Activated naive CD4-positive, alpha-beta T cell treated with anti-CD3 and anti-CD28 coated beads, Interleukin-2, amount 50 U/mL, for 72 hours (primary cell): Measurements from ENCODE around the gene DLST. TPM values are rescaled to one million over a fixed set of nuclear protein-coding genes. Genes with fewer than 3 reads are reported as not detected.

ENCODE experiments used
- ATAC-seq, 2 donors: fragments of 150-1000 bp; cut with Tn5 transposase; 2 replicates each; pipeline ENCODE4 v1.10.0; 2021; ENCODE audit warnings: mild to moderate bottlenecking in 2 of 2, moderate library complexity in 2 of 2
- DNase-seq, 2 donors: peaks; one replicate each; pipeline ENCODE4 v3.0.0; 2021 to 2022; ENCODE audit warnings: low spot score in 2 of 2
- H3K27ac Mint-ChIP-seq, 2 donors: one replicate each; pipeline ENCODE4 v1.8.0; 2022; ENCODE audit warnings: mild to moderate bottlenecking in 2 of 2, mixed read lengths in 2 of 2
- H3K36me3 Mint-ChIP-seq, 2 donors: one replicate each; pipeline ENCODE4 v1.8.0; 2022; ENCODE audit warnings: mixed read lengths in 2 of 2
- H3K9me3 Mint-ChIP-seq, 2 donors: one replicate each; pipeline ENCODE4 v1.8.0; 2022; ENCODE audit warnings: mixed read lengths in 2 of 2
- total RNA-seq, 2 donors: library from RNA; stranded (reverse); gene quantifications; one replicate each; pipeline ENCODE4 v1.2.3, GENCODE V29; 2022

DLST gene
- total RNA-seq, 2 donors from 2014 or later, result 125 to 135 TPM

DNA sequence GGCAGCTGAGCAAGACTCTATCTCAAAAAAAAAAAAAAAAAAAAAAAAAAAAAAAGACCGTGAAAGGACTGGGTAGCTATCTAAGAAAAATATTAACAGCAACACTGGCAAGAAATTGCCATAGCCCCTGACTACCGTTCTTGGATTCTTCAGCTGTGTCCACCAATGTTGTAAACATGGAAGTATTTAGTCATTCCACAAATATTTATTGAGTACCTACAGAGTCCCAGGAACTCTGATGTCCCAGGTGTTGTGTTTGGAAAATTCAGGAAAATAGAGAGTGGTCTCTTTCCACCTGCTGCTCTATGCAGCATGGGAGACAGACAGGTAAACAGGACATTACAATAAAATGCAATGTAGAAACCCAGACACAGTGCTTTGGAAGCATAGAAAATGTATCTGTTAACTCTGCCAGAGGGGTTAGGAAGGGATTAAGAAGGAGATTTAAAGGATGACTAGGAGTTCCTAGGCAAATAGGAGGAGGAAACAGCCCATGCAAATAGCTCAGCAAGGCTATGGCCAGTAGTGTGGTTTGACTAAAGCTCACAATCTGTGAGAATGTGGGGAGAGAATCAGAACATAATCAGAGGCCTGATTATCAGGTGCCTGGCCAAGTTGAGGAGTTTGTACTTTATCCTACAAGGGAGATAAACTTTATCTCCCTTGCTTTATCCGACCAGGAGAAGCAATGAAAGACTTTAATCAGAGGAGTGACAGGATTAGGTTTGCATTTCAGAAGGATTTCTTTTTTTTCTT, 2.1 kb upstream of the DLST start:
- no peaks in the 10 kb centered on the region for H3K9me3 Mint-ChIP-seq
- DNase-seq (no peak), ATAC-seq (no peak)
- peaks cover 22 to 25% of the 10 kb centered on the region in 2 donors for H3K36me3 Mint-ChIP-seq
- peak overlapping the region in 1 of 2 donors; percentile 94 for H3K27ac Mint-ChIP-seq

DNA sequence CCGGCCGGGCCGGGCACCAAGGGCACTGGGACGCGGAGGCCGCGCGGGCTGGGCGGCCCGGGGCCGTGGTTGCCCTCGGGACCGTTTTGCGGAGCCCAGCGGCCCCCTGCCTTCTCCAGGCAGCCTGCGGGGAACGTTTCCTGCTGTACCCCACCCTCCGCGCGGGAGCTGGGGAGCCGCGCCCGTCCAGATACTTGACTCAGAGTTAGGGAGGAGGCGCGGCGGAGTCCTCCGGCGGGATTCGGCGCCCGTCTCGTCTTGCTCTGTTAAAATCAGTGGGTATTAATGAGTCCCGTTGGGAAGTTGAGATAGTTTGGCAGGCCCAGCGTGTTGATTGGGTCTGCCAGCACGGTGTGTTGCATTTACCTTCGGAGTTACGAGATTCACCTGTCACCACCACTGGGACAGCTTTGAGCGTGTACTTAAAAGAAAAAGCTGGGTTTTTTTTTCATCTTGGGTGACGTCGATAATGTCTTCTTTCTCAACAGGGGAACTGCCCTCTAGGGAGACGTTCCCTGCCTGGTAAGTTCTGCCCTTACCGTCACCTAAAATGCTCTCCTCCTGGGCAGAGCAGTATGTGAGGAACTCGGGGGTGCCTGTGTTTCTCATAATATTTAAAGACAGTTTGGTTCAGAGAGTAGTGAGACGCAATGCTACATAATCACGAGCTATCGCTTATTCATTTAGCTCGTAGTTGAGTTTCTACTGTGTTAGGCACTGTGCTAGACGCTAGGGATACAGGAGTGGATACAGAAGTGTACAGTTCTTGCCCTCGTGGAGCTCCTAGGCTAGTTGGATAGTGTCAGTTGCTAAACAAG, 596 bp downstream of the DLST start:
- peaks cover 22 to 31% of the 10 kb centered on the region in 2 donors for H3K36me3 Mint-ChIP-seq
- H3K9me3 Mint-ChIP-seq, result no peaks in the 10 kb centered on the region
- peak in 1 of 2 donors; percentile 42 for DNase-seq
- peak; percentile 53 to 62 for ATAC-seq
- peak overlapping the region; percentile 94 to 99 for H3K27ac Mint-ChIP-seq

DNA sequence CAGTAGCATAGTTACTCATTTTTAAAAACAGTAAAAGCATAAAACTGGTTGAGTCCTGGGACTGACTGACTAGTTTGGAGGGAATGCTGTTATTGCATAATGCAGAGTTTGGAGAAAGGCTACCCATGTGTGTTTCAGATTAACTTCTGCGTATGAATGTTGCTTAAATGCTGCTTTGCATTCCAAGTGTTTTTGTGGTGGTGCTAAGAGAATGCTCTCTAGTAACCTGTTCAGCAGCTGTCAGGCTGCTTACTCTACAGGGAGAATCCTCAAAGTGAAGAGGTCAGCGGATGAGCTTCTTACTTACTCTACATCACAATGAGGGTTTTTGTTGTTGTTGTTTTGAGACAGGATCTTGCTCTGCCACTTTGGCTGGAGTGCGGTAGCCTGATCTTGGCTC, 4.3 kb downstream of the DLST start:
- H3K27ac Mint-ChIP-seq, result peak overlapping the region; percentile 82 to 88
- DNase-seq, result no peak
- H3K9me3 Mint-ChIP-seq, result no peaks in the 10 kb centered on the region
- H3K36me3 Mint-ChIP-seq, result peaks cover 22 to 44% of the 10 kb centered on the region in 2 donors
- no peak for ATAC-seq

DNA sequence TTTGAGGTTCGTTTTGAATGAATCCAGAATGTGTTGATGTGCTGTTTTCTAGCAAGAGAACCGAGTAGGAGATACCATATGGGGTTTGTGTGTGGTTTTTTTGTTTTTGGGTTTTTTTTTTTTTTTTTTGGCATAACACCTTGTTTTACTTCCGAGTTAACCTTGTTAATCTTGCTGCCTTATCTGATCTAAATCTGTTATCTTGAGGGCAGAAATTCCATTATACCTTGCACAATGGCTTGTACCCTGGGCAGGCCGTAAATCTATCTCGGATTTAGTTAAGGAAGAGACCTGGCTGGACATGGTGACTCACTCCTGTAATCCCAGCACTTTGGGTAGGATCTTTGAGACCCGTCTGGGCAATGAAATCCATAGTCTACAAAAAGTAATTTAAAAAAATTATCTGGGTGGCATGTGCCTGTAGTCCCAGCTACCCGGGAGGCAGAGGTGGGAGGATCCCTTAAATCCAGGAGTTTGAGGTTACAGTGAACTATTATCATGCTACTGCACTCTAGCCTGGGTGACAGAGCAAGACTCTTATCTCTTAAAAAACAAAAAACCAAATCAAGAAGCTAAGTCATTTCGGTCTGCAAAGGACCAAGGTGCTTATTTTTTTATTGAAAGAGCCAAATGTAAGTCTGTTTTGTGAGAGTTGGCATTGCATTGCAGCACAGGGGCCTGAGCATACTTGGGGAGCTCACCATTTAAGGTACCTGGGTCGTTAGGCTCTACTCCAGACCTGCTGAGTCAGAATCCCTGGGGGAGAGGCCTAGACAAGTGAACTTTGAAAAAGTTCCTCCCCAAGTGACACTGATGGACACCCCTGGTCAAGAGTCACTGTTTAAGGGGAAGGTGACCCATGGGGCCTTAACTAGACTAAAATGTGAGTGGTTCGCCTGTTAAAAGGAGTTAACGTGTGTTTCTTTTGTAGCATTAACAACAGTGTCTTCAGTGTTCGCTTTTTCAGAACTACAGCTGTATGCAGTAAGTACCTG, 6.7 kb downstream of the DLST start:
- DNase-seq, result no peak
- H3K36me3 Mint-ChIP-seq, result peaks cover 7 to 29% of the 10 kb centered on the region in 2 donors
- H3K27ac Mint-ChIP-seq, result peak overlapping the region; percentile 53 to 86
- no peaks in the 10 kb centered on the region for H3K9me3 Mint-ChIP-seq
- ATAC-seq, result no peak

DNA sequence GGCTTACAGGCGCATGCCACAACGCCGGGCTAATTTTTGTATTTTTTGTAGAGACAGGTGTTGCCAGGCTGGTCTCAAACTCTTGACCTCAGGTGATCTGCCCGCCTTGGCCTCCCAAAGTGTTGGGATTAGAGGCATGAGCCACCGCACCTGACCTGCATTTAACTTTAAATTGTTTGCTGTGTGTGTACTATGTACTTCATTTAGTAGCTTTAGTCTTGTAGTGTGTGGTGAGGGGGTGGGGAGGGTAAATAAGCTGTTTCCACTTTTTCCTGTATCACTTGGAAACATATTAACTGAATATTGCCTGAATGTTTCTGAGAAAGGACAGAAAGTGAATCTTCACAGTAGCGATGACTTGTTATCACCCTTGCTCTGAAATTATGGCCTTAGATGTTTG, 8.5 kb downstream of the DLST start:
- Mint-ChIP-seq H3K9me3 (no peaks in the 10 kb centered on the region), H3K36me3 (peaks cover 7 to 21% of the 10 kb centered on the region in 2 donors), H3K27ac (peak overlapping the region in 1 of 2 donors; percentile 46)
- ATAC-seq, result no peak
- no peak for DNase-seq

DNA sequence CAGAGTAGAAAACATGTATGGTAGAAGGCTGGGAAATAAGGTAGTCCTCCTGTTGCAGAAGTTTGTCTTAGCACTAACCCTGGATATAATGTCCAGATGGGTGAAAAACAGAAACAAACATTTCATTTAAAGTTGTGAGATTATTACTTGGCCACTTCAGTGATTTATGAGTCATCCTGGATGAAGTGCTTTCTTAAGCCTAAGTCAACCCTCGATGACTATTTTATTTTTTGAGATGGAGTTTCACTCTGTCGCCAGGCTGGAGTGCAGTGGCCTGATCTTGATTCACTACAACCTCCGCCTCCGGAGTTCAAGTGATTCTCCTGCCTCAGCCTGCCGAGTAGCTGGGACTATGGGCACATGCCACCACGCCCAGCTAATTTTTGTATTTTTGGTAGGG, 10.2 kb downstream of the DLST start:
- Mint-ChIP-seq H3K36me3 (peaks cover 7 to 20% of the 10 kb centered on the region in 2 donors), H3K27ac (no peak overlapping the region), H3K9me3 (no peaks in the 10 kb centered on the region)
- DNase-seq (no peak), ATAC-seq (no peak)

DNA sequence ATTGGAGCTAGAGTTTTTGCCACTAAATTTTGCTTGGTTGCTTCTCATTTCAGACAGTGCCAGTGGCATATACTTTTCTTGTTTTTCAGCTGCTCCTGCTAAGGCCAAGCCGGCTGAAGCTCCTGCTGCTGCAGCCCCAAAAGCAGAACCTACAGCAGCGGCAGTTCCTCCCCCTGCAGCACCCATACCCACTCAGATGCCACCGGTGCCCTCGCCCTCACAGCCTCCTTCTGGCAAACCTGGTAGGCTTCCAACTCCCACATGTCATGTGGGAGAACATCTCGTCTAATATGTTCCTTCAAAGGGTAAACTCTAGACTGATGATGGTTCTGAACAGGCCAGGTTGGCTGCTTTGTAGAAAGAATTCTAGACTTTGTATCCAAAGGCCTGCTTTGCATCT, 11.0 kb downstream of the DLST start:
- H3K36me3 Mint-ChIP-seq, result peaks cover 12 to 20% of the 10 kb centered on the region in 2 donors
- no peak for ATAC-seq
- H3K9me3 Mint-ChIP-seq, result no peaks in the 10 kb centered on the region
- DNase-seq, result no peak
- H3K27ac Mint-ChIP-seq, result peak overlapping the region in 1 of 2 donors; percentile 58

DNA sequence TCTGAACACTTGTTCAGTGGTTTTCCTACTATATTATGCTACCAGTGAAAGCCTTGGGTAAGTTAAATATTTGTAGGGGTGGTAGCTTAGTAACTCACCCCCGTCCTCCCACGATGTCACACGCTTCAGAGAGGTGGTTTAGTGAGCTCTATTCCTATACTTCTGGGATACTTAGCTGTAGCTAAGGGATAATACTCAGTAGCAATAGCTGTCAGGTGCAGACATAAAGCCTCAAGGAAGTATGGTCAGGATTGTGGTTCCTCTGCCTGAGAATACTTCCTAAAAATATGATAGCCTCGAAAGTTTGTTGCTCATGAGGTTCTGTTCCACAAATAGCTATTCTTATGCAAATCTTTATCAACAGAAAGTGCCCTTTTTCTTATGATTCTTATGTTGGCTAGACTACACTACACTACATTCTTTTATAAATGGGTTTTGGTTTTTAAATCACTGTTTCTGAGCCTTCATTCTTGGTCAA, 11.9 kb downstream of the DLST start:
- H3K36me3 Mint-ChIP-seq, result peaks cover 14 to 25% of the 10 kb centered on the region in 2 donors
- DNase-seq, result no peak
- ATAC-seq, result no peak
- H3K9me3 Mint-ChIP-seq, result no peaks in the 10 kb centered on the region
- H3K27ac Mint-ChIP-seq, result peak overlapping the region in 1 of 2 donors; percentile 38

DNA sequence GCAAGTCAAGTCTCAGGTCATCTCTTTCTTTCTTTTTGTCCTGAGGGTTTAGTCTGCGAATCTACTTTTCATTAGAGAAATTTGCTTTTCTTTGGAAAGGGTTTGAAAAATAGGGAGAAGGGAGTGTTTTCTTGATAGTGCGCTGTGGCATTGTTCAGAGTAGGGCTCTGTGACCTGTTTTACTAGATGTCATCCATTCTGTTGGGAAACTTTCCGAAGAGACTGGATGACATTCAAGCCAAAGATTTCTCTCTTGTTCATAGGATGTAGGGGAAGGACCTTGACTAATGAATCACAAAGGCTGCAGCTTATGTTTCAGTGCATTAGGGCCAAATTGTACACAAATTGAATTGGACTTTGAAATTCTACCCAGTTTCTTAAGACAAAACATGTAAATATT, 14.7 kb downstream of the DLST start:
- Mint-ChIP-seq H3K9me3 (no peaks in the 10 kb centered on the region), H3K36me3 (peaks cover 30% of the 10 kb centered on the region in 2 donors), H3K27ac (no peak overlapping the region)
- DNase-seq, result no peak
- no peak for ATAC-seq

DNA sequence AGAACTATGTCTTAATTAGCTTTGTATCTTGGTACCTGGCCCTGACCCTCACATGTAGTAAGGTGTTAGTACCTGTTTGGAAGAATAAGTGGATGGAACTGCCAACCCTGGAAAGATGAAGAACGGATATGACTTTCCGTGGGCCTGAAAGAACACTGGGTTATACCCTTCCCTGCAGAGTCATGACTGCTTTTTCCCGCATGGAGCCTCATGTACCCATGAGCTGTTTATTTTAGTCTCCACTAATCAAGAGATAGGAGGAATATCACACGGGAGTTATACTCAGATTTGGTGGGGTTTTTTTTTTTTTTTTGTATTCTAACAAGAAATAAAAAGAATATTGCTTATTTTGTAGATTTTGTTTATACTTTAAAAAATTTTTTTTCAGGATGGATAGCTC, 15.9 kb downstream of the DLST start:
- Mint-ChIP-seq H3K9me3 (no peaks in the 10 kb centered on the region), H3K36me3 (peaks cover 30% of the 10 kb centered on the region in 2 donors), H3K27ac (no peak overlapping the region)
- no peak for DNase-seq
- ATAC-seq, result no peak

DNA sequence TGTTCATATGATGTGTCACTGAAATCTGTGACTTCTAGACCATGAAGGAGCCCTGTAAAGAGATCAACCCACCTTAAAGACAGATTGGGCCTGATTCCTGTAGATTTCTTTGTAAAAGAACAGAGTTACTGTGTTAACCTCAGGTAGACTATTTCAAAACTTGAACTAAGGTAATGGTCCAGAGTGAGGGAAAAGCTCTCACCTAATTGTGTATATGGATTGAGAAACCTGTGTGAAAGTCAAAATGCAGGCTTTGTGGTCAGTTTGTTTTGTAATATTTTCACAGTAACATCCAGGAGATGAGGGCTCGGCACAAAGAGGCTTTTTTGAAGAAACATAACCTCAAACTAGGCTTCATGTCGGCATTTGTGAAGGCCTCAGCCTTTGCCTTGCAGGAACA, 16.4 kb downstream of the DLST start:
- Mint-ChIP-seq H3K27ac (no peak overlapping the region), H3K9me3 (no peaks in the 10 kb centered on the region), H3K36me3 (peaks cover 30% of the 10 kb centered on the region in 2 donors)
- no peak for ATAC-seq
- DNase-seq, result no peak

DNA sequence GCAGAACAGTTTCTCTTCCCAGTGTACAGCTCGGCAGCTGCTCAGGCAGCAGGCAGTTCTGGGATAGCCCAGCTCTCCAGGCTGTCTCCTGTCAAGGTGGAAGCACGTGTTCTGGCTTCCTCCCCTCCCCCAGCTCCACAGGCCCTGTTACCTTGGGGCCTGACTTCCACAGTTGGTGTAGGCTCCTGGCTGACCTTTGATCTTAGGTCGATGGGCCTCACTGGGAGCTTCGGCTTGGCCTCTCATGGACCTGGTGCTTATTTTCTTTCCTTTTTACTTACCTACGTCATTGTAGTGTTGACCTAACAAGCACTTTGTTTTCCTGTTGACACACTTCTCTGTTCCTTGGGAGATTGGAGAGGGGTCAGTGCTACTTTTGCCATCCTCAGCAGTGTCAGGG, 17.0 kb downstream of the DLST start:
- ATAC-seq, result no peak
- no peak for DNase-seq
- Mint-ChIP-seq H3K27ac (peak overlapping the region in 1 of 2 donors; percentile 66), H3K9me3 (no peaks in the 10 kb centered on the region), H3K36me3 (peaks cover 29 to 30% of the 10 kb centered on the region in 2 donors)

DNA sequence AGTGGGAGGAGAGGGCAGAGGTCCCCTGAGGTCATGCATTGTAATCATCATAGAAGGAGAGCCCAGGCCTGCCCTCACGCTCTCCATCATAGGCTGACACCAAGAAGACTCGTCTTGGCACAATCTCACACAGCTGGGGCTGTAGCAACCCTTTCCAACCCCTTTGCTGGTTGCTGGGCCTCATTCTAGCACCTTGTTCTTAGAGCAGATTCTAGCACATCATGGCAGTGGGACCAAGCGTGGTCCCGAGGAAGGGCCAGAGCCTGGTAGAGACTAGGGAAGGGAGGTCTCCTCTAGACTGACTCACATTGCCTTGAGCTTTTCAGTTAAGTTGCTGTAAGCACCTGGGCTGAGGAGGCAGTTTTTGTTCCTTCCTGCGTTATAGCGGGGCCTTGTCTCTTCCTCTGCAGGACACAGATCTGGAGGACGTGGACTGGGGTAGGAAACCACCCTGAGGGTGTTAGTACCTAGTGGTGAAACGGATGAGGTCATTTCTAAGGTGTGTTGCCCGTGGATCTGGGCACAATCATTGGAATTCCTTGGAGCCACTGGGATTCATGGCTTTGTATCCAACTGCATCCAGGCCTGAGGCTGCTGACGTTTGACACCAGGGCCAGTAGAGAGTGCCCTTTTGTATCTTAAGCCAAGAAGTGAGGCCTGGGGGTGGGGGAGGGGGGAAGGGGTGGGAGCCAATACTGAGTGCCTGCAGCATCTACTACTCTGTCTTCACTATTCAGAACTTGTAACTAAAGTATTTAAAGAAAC, 21.4 kb downstream of the DLST start:
- Mint-ChIP-seq H3K36me3 (peaks cover 18 to 24% of the 10 kb centered on the region in 2 donors), H3K9me3 (no peaks in the 10 kb centered on the region), H3K27ac (peak overlapping the region; percentile 37 to 52)
- DNase-seq (no peak), ATAC-seq (no peak)

DNA sequence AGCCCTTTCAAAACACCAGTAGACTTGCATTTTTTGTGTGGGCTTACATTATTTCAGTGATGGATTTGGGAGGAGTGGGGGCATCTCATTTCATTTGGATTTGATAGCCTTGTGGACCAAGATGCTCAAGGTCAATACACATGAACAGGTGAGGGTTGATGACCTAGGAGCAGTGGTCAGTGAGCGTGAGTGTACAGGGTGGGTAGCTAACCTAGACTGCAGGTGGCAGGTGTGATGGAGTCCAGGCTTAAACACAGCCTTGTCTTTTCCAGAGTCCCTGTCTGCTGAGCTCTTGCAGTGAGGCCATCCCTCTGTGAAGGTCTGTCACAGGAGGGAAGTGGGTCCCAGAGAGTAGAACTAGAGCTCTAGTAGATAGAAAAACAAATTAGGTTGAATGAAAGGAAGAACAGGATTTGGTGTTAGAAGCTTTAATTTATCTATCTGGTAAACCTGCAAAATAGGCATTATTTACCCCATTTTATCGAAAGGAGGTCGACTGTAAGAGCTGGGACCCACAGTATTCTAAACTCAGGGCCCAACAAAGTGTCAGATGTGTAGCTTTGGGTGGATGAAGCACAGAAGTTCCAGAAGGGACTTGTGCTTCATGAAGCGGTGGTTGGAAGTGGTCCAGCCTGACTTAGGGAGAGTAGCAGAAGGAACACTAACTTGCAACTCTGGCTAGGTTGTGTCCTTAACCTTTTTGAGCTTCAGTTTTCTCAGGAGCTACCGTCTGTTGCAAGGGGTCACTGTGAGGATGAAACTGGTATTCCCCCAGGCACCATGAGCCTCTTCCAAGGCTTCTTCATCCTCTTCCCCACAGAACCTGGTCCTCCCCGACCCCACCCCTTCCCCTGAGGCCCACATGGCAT, 23.2 kb downstream of the DLST start:
- no peaks in the 10 kb centered on the region for H3K9me3 Mint-ChIP-seq
- DNase-seq (no peak), ATAC-seq (no peak)
- peaks cover 5 to 6% of the 10 kb centered on the region in 2 donors for H3K36me3 Mint-ChIP-seq
- H3K27ac Mint-ChIP-seq, result peak overlapping the region; percentile 26 to 80

DNA sequence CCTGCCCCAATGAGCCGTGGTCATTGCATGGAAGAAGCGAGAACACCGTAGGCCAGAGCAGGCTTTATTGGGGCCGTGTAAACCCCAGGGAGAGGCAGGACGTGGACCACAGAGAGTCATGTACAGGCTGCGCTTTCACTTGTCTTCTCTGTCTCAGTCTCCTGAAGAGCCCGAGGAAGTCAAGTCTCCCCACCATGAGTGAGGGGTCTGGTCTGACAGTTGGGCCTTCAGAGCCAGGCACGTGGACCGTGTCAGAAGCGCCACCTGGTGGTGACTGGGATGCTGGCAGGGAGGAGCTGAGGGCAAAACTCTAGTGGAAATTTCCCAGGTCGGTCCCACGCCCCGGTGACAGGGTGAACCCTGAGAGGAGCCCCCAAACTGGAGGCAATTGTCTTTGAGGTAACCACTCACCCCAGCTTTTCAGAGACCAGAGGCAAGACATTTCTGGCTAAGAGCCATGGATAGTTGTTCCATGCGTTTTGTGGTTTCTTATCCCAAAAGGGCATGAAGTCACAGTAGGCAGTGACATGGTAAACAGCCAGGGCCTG, 24.0 kb downstream of the DLST start:
- ATAC-seq (peak; percentile 61 to 69), DNase-seq (peak; percentile 75 to 86)
- Mint-ChIP-seq H3K9me3 (no peaks in the 10 kb centered on the region), H3K36me3 (no peaks in the 10 kb centered on the region), H3K27ac (peak overlapping the region in 1 of 2 donors; percentile 26)
